Measurements from ENCODE around the gene ST3GAL5.

ST3GAL5 gene

DNA sequence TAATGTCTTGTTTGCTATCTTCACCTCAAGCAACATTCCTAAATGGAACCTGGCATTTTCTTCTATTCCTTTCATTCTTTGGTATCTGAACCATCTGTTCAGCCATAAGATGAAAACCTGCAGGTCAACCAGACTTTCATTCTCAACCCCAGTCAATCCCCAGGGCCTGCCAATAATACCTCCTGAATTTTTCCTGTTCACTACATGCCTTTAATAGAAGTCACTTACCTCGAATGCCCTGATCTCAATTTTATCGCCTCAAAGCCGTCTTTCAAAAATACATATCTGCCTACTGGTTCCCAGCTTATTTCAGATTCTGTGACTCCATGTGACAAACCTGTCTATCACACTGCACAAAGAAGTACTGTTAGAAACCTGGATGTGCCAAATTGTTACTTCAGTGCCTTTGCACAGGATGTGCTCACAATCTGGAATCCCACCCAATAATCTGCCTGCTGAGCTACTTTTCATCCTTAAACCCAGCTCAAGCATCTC lies 22.6 kb downstream of the ST3GAL5 start:
- no peak for DNase-seq (ENCODE audit: low read depth, low spot score)

- DNase-seq (ENCODE audit: low read depth, low spot score) = no peak
Observed at GRCh38 chr2:85865539-85866164, 23.1 kb downstream of the ST3GAL5 start.

DNA sequence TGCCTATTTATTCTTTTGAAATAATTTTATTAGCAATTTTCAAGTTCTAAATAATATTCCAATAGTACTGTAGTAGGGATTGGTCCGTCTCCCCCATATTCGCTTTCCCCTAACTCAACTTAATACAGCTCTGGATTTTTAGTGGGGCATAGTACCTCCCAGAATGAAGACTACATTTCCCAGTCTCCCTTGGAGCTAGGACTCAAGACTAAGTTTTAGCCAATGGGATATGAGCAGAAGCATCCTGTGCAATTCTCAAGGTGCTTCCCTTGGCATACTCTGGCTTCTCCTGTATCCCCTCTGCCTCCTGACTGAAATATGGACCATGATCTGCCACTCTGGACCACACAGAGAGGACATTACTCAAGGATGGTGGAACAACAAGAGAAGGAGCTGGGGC lies 24.1 kb downstream of the ST3GAL5 start:
- DNase-seq (ENCODE audit: low read depth, low spot score) = no peak

DNA sequence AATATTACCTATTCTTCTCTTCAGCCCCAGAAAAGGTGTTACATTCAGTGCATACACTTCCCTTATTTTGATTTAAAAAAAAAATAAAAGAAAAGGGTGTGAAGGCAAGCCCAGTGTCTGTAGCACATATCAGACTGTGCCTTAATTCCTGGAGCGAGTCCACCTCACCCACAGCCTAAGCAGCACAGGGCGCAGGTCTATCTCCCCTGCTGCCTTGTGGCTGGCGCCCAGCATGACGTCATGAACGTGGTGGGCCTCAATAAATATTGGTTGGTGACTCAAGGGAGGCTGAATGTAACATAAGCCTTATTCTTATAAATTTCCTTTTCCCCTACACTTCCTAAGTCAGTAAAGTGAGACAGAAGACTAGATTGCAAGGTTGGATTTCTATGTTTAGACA lies 26.4 kb downstream of the ST3GAL5 start:
- DNase-seq (ENCODE audit: low read depth, low spot score) = no peak

DNA sequence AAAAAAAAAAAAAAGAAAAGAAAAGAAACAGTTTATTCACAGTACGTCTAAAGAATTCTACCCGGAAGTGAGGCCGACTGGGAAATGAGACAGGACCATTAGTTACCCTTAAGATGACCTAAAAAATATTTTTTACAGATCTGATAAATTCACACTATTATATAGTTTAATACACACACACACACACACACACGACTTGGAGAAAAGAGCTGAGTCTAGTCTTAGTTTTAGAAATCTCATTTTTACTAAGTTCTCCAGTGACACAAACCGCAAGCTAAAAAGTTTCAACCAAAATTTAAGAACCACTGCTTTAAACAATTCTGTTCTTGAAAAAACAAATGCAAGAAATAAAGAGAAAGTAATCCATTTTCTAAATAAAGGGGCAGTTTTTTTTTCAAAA lies 27.1 kb downstream of the ST3GAL5 start:
- DNase-seq (ENCODE audit: low read depth, low spot score) = no peak

- DNase-seq (ENCODE audit: low read depth, low spot score) = no peak
Observed at GRCh38 chr2:85861180-85861579, 27.6 kb downstream of the ST3GAL5 start.

DNA sequence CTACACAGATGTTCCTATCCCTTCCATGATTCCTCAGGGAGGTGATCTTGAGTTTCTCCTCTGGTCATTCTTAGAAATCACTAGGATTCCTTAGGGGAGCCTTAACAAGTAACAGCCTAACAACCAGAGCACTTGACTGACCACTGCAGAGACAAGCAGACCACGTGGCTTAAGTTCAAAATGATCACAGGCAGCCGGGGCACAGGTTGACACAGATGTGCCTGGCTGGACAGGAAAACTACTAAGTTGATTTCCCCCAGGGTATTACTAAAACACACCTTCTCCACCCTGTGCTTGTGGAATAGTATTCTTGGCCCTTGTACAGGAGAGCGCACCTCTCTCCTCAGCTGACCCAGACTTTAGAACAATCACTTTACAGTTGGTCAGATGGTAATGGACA lies 29.9 kb downstream of the ST3GAL5 start:
- DNase-seq (ENCODE audit: low read depth, low spot score) = no peak

DNA sequence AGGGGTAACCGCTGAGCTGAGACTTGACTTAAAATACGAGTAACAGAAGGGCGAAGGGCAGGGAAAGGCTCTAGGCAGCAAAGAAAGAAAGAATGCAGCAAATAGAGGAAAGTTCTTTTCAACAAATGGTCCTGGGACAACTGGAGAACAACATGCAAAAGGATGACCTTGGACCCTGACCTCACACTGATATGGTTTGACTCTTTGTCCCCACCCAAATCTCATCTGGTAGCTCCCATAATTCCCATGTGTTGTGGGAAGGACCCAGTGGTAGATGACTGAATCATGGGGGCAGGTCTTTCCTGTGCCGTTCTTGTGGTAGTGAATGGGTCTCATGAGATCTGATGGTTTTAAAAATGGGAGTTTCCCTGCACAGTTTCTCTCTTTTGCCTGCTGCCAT lies 33.9 kb downstream of the ST3GAL5 start:
- DNase-seq (ENCODE audit: low read depth, low spot score) = no peak

DNA sequence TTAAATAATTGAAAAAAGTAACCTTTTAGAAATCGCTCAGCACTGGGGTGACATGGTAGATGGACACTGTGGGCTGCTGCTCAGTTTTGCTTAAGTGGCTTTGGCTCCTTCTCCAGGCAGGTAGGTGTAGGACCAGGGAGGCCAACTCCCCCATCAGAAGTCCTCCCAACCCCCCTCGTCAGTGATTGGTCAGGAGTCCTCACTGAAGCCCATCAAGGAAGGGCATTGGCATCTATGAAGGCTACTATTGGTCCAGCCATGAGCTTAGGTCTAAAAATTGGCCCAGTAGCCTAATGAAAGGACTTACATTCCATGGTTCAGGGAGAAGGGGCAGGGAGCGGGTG lies 34.7 kb downstream of the ST3GAL5 start:
- DNase-seq (ENCODE audit: low read depth, low spot score) = no peak

DNA sequence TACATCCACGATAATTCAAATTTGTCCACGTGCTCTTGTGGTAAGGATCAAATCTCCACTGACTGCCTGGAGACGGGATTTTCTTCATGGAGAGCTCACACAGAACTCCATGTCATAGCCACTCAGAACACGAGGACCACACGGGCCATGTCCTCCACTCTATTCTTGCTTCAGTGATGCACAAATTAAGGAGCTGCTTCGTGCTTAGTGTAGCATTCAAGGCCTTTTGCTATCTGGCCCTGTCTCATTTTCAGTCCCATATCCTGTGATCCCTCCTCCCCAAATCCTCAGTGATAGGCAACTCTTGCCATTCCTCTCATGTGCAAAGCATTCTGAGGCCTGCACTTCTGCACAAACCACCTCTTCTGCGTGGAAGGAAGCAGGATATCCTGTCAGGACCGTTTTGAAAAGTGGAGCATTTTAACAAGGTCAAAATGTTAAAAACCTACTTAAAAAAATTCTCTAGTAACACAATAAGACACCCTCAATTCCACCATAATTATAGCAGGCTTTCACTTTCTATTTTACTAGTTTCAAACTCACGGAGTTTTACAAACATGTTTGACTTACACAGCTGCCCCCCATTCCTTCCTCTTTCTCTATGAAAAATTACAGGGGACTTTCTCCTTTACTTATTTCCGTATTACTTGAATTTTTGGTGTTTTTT lies 35.2 kb downstream of the ST3GAL5 start:
- no peak for DNase-seq (ENCODE audit: low read depth, low spot score)

- no peak for DNase-seq (ENCODE audit: low read depth, low spot score)
Observed at GRCh38 chr2:85852937-85853498, 35.8 kb downstream of the ST3GAL5 start.

DNA sequence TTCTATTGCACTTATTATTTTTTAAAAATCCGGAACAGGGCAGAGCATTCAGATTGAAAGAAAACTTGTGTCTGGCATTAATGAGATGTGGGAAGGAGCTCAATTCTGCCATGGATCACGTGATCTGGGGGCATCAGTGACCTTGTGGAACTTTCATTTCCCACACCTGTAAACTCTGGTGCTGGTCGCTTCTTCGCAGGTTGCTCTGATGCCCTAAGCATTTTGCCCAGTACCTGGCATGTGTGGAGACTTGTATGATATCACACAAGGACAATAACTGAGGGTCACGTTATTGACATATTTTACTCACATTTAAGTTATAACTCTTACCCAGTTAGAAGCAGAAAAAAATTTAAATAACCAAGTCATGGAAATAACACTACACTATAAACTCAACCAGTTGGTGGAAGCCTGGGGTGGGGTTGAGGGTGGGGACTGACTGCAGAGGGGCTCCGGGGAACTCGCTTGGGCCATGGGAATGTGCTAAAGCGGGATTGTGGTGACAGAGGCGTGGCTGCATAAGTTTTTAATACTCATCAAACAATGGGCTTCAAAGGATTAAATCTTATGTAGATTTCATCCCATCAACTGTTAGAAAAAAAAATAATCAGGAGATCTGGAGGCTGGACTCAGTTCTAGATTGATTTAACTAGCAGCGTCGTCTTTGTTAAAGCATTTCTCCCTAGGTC lies 36.5 kb downstream of the ST3GAL5 start:
- no peak for DNase-seq (ENCODE audit: low read depth, low spot score)

DNA sequence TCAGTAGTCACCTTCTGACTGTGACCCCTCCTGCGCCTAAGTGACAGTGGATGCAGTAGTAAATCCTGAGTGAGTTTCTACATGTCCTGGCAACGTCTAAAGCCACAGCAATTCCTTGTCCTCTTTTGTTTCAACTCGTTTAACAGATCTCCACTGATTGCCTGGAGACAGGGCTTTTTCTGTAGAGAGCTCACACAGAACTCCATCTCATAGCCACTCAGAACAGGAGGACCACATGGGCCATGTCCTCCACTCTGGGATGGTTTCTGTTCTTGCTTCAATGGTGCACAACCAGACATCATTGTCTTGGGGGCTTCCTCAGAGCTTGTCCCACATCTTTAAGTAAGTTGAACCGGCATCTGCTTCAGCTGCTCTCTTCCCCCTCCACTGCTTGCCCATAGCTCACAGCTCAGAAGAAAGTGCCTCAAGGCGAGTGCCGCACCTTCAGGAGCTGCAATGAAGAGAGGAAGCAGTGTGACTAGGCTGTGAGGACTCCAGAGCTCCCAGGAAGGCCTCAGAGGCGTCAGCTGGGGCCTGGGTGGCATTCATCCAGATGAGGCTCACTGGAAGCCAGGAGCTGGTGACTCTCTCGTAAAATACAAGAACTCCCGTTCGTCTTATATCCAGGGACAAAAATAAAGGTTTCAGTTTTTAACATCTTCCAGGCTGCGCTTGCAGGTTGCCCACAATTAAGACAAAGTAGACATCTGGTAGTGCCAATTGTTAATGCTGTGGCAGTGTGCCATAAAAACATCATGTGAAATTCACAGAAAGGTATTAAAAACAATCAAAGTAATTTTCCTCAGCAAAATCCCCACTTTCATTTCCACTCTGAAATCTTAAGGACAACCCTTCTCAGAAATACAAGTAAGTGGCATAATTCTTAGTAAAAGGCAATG lies 37.3 kb downstream of the ST3GAL5 start:
- DNase-seq (ENCODE audit: low read depth, low spot score) = no peak

- DNase-seq (ENCODE audit: low read depth, low spot score) = no peak
Observed at GRCh38 chr2:85850451-85850850, 38.3 kb downstream of the ST3GAL5 start.

- no peak for DNase-seq (ENCODE audit: low read depth, low spot score)
Observed at GRCh38 chr2:85847051-85847588, 41.7 kb downstream of the ST3GAL5 start.

DNA sequence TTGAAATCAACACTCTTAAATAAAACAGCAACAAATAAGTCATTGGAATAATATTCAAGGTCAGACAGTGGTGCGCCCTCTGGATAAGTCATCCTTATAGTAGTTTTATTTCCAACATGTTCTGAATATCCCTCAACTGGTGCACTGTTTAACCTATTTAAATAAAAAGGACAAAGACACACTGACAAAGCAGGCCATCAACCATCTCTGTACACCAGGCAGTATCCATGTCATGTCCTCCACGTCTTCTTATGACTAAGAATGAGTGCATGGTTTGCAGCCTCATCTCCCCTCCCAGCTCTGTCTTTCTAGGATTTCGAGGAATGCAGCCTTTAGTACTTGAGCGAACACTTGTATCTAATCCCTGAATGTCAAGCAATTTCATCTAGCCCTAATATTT lies 42.4 kb downstream of the ST3GAL5 start:
- no peak for DNase-seq (ENCODE audit: low read depth, low spot score)

- no peak for DNase-seq (ENCODE audit: low read depth, low spot score)
Observed at GRCh38 chr2:85844486-85844885, 44.3 kb downstream of the ST3GAL5 start.

DNA sequence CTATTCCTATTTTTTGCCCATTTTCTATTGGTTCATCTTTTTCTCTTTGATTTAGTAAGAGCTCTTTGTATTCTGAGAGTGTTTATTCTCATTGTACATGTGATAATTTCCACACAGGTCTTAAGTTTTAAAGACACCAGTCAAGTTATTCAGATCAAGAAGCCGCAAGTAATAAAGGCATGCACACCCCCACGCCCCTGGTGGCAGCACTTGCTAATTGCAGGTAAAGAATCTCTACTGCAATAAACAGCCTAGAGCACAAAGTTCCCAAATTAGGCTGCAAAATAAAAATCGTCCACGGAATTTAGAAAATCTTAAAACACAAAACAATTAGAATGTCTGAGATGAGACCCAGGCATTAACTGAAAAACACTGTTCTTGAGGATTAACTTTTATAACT lies 45.2 kb downstream of the ST3GAL5 start:
- DNase-seq (ENCODE audit: low read depth, low spot score) = no peak

DNA sequence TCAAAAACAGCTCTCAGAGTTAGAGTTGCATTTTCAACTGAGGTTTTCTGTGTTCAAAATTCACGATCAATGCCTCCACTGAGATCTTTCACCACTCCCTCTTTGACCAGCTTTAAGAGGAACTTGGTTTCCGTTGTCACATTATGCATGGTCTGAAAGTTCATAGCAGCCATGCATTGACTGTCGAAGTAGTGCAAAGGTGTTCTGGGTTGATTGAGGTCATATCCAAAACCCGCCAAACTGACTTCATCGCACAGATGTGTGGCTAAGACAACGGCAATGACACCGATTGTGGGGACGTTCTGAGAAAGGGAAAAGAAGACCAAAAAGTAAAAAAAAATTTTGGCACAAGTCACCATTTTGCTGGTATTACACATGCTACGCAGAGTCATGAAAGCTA lies 48.7 kb downstream of the ST3GAL5 start:
- no peak for DNase-seq (ENCODE audit: low read depth, low spot score)

GRCh38 chr2:85839461-85839860 lies 49.3 kb downstream of the ST3GAL5 start:
- DNase-seq (ENCODE audit: low read depth, low spot score) = no peak

GRCh38 chr2:85838641-85839040 lies 50.1 kb downstream of the ST3GAL5 start:
- DNase-seq (ENCODE audit: low read depth, low spot score) = no peak

All from activated naive CD8-positive, alpha-beta T cell treated with anti-CD3 and anti-CD28 coated beads, Interleukin-2, amount 50 U/mL, for 16 hours (primary cell).